ENCODE results near the gene DLX6.

GRCh38 chr7:97015756-97016380 lies 10.5 kb downstream of the DLX6 start:
- TF ChIP-seq POLR2AphosphoS5 (IDR thresholded peaks at IDR 0.05; ENCODE audit: low read depth) (no peak), REST (IDR thresholded peaks at IDR 0.05; ENCODE audit: unreplicated experiment) (no peak), ZNF114 (CRISPR knock-in tag; IDR thresholded peaks at IDR 0.05) (no peak), EZH2 (IDR thresholded peaks at IDR 0.05; ENCODE audit: low read depth, unreplicated experiment) (peak; percentile 76), EZH2phosphoT487 (IDR thresholded peaks at IDR 0.05; ENCODE audit: unreplicated experiment) (no peak), CREB1 (CRISPR knock-in tag; IDR thresholded peaks at IDR 0.05; ENCODE audit: low read depth) (no peak), ZNF462 (CRISPR knock-in tag; IDR thresholded peaks at IDR 0.05) (no peak)
- TF ChIP-seq, protein P1, sequence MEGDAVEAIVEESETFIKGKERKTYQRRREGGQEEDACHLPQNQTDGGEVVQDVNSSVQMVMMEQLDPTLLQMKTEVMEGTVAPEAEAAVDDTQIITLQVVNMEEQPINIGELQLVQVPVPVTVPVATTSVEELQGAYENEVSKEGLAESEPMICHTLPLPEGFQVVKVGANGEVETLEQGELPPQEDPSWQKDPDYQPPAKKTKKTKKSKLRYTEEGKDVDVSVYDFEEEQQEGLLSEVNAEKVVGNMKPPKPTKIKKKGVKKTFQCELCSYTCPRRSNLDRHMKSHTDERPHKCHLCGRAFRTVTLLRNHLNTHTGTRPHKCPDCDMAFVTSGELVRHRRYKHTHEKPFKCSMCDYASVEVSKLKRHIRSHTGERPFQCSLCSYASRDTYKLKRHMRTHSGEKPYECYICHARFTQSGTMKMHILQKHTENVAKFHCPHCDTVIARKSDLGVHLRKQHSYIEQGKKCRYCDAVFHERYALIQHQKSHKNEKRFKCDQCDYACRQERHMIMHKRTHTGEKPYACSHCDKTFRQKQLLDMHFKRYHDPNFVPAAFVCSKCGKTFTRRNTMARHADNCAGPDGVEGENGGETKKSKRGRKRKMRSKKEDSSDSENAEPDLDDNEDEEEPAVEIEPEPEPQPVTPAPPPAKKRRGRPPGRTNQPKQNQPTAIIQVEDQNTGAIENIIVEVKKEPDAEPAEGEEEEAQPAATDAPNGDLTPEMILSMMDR (conservative IDR thresholded peaks at IDR 0.05; ENCODE audit: low read depth in 2 of 2), result no peak

Data from GM23338 (cell line).